Measurements from ENCODE around the gene EHMT1.
"Not testable (repeated sequence)": the region's sequence is repeated elsewhere in the genome, so short reads cannot be mapped to it uniquely, and the experiment has no call there.

Gene EHMT1

GRCh38 chr9:137791947-137792346 is 173.1 kb downstream of the EHMT1 start:
- DNase-seq = no peak

GRCh38 chr9:137793196-137793841 is 174.5 kb downstream of the EHMT1 start:
- no peak for DNase-seq

GRCh38 chr9:137795156-137795666 is 176.4 kb downstream of the EHMT1 start:
- no peak for DNase-seq

GRCh38 chr9:137797206-137798120 is 178.7 kb downstream of the EHMT1 start:
- DNase-seq = no peak

- no peak for DNase-seq
Measured at GRCh38 chr9:137798142-137798541, 179.3 kb downstream of the EHMT1 start.

- DNase-seq = no peak
Measured at GRCh38 chr9:137798901-137799629, 180.3 kb downstream of the EHMT1 start.

GRCh38 chr9:137799630-137799983 is 180.8 kb downstream of the EHMT1 start:
- no peak for DNase-seq

GRCh38 chr9:137800196-137801022 is 181.6 kb downstream of the EHMT1 start:
- DNase-seq = no peak

- DNase-seq = no peak
Measured at GRCh38 chr9:137801023-137801319, 182.2 kb downstream of the EHMT1 start.

GRCh38 chr9:137802021-137802420 is 183.2 kb downstream of the EHMT1 start:
- no peak for DNase-seq

- no peak for DNase-seq
Measured at GRCh38 chr9:137802521-137803243, 183.9 kb downstream of the EHMT1 start.

GRCh38 chr9:137804908-137805630 is 186.3 kb downstream of the EHMT1 start:
- no peak for DNase-seq

- no peak for DNase-seq
Measured at GRCh38 chr9:137807721-137808703, 189.2 kb downstream of the EHMT1 start.

- no peak for DNase-seq
Measured at GRCh38 chr9:137809040-137809576, 190.3 kb downstream of the EHMT1 start.

- not testable (repeated sequence) for DNase-seq
Measured at GRCh38 chr9:137809726-137810450, 191.1 kb downstream of the EHMT1 start.

GRCh38 chr9:137811283-137811870 is 192.6 kb downstream of the EHMT1 start:
- DNase-seq = no peak

- no peak for DNase-seq
Measured at GRCh38 chr9:137812356-137813023, 193.7 kb downstream of the EHMT1 start.

GRCh38 chr9:137813167-137813566 is 194.4 kb downstream of the EHMT1 start:
- no peak for DNase-seq

All from activated naive CD4-positive, alpha-beta T cell (primary cell).